IMR-90 (cell line): Measurements from ENCODE around the gene KIRREL1. TPM values are rescaled to one million over a fixed set of nuclear protein-coding genes. Genes with fewer than 3 reads are reported as not detected.

ENCODE experiments used
- ATAC-seq: fragments of 200-7000 bp; cut with Tn5 transposase; 2 replicates; pipeline ENCODE4 v1.9.1; 2020; ENCODE audit warnings: low read depth, mild to moderate bottlenecking, moderate library complexity
- BruUV-seq: library from RNA; stranded (reverse); fragments of 400-500 nt; replicated peaks from 2 replicates; lab custom pipeline; 2021; lab: Mats Ljungman, UMichigan
- CTCF ChIA-PET: fragments of 300-600 bp; formaldehyde crosslinking; extraction: SDS; loops from one replicate; lab custom pipeline; 2021; ENCODE audit warnings: antibody characterized with exemption; lab: Yijun Ruan, JAX
- POLR2A ChIA-PET: fragments of 300-600 bp; sonication (Branson Sonifier 250); formaldehyde crosslinking; loops from one replicate; lab custom pipeline; 2022; ENCODE audit warnings: antibody characterized with exemption; ENCODE audit not compliant: unreplicated experiment; lab: Charles Lee
- DNase-seq: peaks from one replicate; pipeline ENCODE4 v3.0.0; 2013
- H2AFZ ChIP-seq: replicated peaks from 2 replicates; pipeline ENCODE3; 2013; ENCODE audit warnings: low read length, mild to moderate bottlenecking; ENCODE audit not compliant: poor library complexity
- H2AK5ac ChIP-seq: 2 replicates; pipeline ENCODE4 v1.6.1; 2013; ENCODE audit warnings: low read depth, low read length, inconsistent platforms
- H2AK9ac ChIP-seq: replicated peaks from 2 replicates; pipeline ENCODE3; 2013; ENCODE audit warnings: mild to moderate bottlenecking, low read depth, low read length, moderate library complexity; ENCODE audit not compliant: poor library complexity
- H2BK120ac ChIP-seq: 2 replicates; pipeline ENCODE4 v1.6.1; 2013; ENCODE audit warnings: low read depth, low read length, inconsistent platforms
- H2BK15ac ChIP-seq: 3 replicates; pipeline ENCODE4 v1.6.1; 2013; ENCODE audit warnings: low read depth, low read length, inconsistent platforms
- H2BK20ac ChIP-seq: 2 replicates; pipeline ENCODE4 v1.6.1; 2013; ENCODE audit warnings: low read depth, mild to moderate bottlenecking, inconsistent platforms, low read length, moderate library complexity
- H2BK5ac ChIP-seq: 2 replicates; pipeline ENCODE4 v1.6.1; 2013; ENCODE audit warnings: mild to moderate bottlenecking, low read depth, low read length, inconsistent platforms; ENCODE audit not compliant: poor library complexity, severe bottlenecking
- H3K14ac ChIP-seq: replicated peaks from 2 replicates; pipeline ENCODE4 v1.6.1; 2013; ENCODE audit warnings: low read depth, low read length, inconsistent platforms
- H3K18ac ChIP-seq: 2 replicates; pipeline ENCODE4 v1.6.1; 2013; ENCODE audit warnings: low read depth, low read length, control low read depth
- H3K23ac ChIP-seq: 2 replicates; pipeline ENCODE4 v1.6.1; 2013; ENCODE audit warnings: low read depth, low read length, inconsistent platforms
- H3K27ac ChIP-seq: 2 replicates; pipeline ENCODE4 v1.5.1; 2013; ENCODE audit warnings: mild to moderate bottlenecking, control low read depth, low read length; ENCODE audit not compliant: insufficient read depth
- H3K27me3 ChIP-seq: 2 replicates; pipeline ENCODE4 v1.6.1; 2013; ENCODE audit warnings: low read length; ENCODE audit not compliant: control insufficient read depth, insufficient read depth
- H3K36me3 ChIP-seq: 2 replicates; pipeline ENCODE4 v1.6.1; 2013; ENCODE audit warnings: low read length, mixed read lengths; ENCODE audit not compliant: control insufficient read depth, insufficient read depth
- H3K4ac ChIP-seq: 2 replicates; pipeline ENCODE4 v1.6.1; 2013; ENCODE audit warnings: low read depth, low read length, inconsistent platforms
- H3K4me1 ChIP-seq: 2 replicates; pipeline ENCODE4 v1.6.1; 2013; ENCODE audit warnings: low read length, mixed read lengths; ENCODE audit not compliant: control insufficient read depth, insufficient read depth
- H3K4me2 ChIP-seq: 2 replicates; pipeline ENCODE4 v1.6.1; 2013; ENCODE audit warnings: low read depth, mild to moderate bottlenecking, control low read depth, low read length, moderate library complexity
- H3K4me3 ChIP-seq: 2 replicates; pipeline ENCODE4 v1.5.1; 2013; ENCODE audit warnings: low read depth, mild to moderate bottlenecking, control low read depth, low read length, moderate library complexity; ENCODE audit not compliant: insufficient read depth
- H3K56ac ChIP-seq: 2 replicates; pipeline ENCODE4 v1.6.1; 2013; ENCODE audit warnings: low read length, inconsistent platforms; ENCODE audit not compliant: insufficient read depth; ENCODE audit errors: extremely low read depth
- H3K79me1 ChIP-seq, 2 experiments: 2 replicates each; pipeline ENCODE4 v1.6.1; 2013; ENCODE audit warnings: low read length in 2 of 2, inconsistent platforms in 1 of 2, low read depth in 1 of 2
- H3K9ac ChIP-seq: 2 replicates; pipeline ENCODE4 v1.6.1; 2013; ENCODE audit warnings: low read depth, low read length, control low read depth
- H3K9me1 ChIP-seq: 2 replicates; pipeline ENCODE4 v1.6.1; 2013; ENCODE audit warnings: low read length, inconsistent platforms; ENCODE audit not compliant: insufficient read depth
- H3K9me3 ChIP-seq: 2 replicates; pipeline ENCODE4 v1.6.1; 2013; ENCODE audit warnings: low read length; ENCODE audit not compliant: control insufficient read depth, insufficient read depth
- H4K20me1 ChIP-seq: 2 replicates; pipeline ENCODE4 v1.6.1; 2013; ENCODE audit warnings: low read length, inconsistent platforms; ENCODE audit not compliant: insufficient read depth
- H4K5ac ChIP-seq: 2 replicates; pipeline ENCODE4 v1.6.1; 2013; ENCODE audit warnings: mild to moderate bottlenecking, low read depth, low read length, control low read depth
- H4K8ac ChIP-seq, 2 experiments: 2 replicates each; pipeline ENCODE4 v1.6.1; 2013; ENCODE audit warnings: low read depth in 2 of 2, low read length in 2 of 2, control low read depth in 1 of 2, inconsistent platforms in 1 of 2
- H4K91ac ChIP-seq: 2 replicates; pipeline ENCODE4 v1.6.1; 2013; ENCODE audit warnings: low read depth, low read length, inconsistent platforms; ENCODE audit not compliant: insufficient read depth
- BHLHE40 ChIP-seq: fragments of 150-350 bp; IDR thresholded peaks from 2 replicates; pipeline ENCODE4 v1.6.1; 2016; ENCODE audit warnings: mild to moderate bottlenecking, low read depth, low read length
- CEBPB ChIP-seq: IDR thresholded peaks from 2 replicates; pipeline ENCODE4 v1.6.1; 2012; ENCODE audit warnings: low read depth, low read length, improper control_type of control experiment
- CHD1 ChIP-seq: IDR thresholded peaks from 2 replicates; pipeline ENCODE4 v1.6.1; 2012; ENCODE audit warnings: low read depth, low read length, improper control_type of control experiment
- FOS ChIP-seq: fragments of 150-350 bp; IDR thresholded peaks from 2 replicates; pipeline ENCODE4 v1.6.1; 2016; ENCODE audit warnings: low read depth, low read length
- MAFK ChIP-seq: IDR thresholded peaks from 2 replicates; pipeline ENCODE4 v1.6.1; 2012; ENCODE audit warnings: low read depth, low read length, improper control_type of control experiment
- MAZ ChIP-seq: IDR thresholded peaks from 2 replicates; pipeline ENCODE4 v1.6.1; 2012; ENCODE audit warnings: low read depth, mild to moderate bottlenecking, low read length, improper control_type of control experiment, moderate library complexity, borderline replicate concordance
- MXI1 ChIP-seq: IDR thresholded peaks from 2 replicates; pipeline ENCODE4 v1.6.1; 2012; ENCODE audit warnings: low read depth, mild to moderate bottlenecking, low read length, moderate library complexity, borderline replicate concordance
- NFE2L2 ChIP-seq: fragments of 150-350 bp; IDR thresholded peaks from 2 replicates; pipeline ENCODE4 v1.6.1; 2016; ENCODE audit warnings: low read depth, mild to moderate bottlenecking, low read length
- POLR2A ChIP-seq: IDR thresholded peaks from 2 replicates; pipeline ENCODE4 v1.6.1; 2012; ENCODE audit warnings: mild to moderate bottlenecking, low read depth, low read length
- RAD21 ChIP-seq: IDR thresholded peaks from 2 replicates; pipeline ENCODE4 v1.6.1; 2012; ENCODE audit warnings: low read length, improper control_type of control experiment
- RCOR1 ChIP-seq: IDR thresholded peaks from 2 replicates; pipeline ENCODE4 v1.6.1; 2012; ENCODE audit warnings: mild to moderate bottlenecking, low read length, improper control_type of control experiment; ENCODE audit not compliant: insufficient replicate concordance
- RFX5 ChIP-seq: IDR thresholded peaks from 2 replicates; pipeline ENCODE4 v1.8.0; 2012; ENCODE audit warnings: low read depth, mild to moderate bottlenecking, low read length, moderate library complexity
- SMC3 ChIP-seq: fragments of 150-350 bp; IDR thresholded peaks from 2 replicates; pipeline ENCODE4 v1.6.1; 2016; ENCODE audit warnings: low read depth, mild to moderate bottlenecking, antibody characterized with exemption, low read length, moderate library complexity
- WGBS, 2 experiments: methylation state at CpG; one replicate each; pipeline versions ENCODE4 v1.1.5 to v1.1.7; 2013; ENCODE audit warnings: missing lambda C conversion rate in 2 of 2; ENCODE audit not compliant: insufficient read length in 1 of 2; ENCODE audit errors: extremely low coverage in 2 of 2; 5-methylcytosine and 5-hydroxymethylcytosine counted together
- dilution Hi-C: fragments of 300-500 bp; cut with HindIII; formaldehyde crosslinking; loops from one replicate; pipeline ENCODE4 v1.14.3; 2018; ENCODE audit warnings: low sequenced_read_pairs; ENCODE audit not compliant: unreplicated experiment
- in situ Hi-C: fragments of 300-500 bp; cut with MboI; formaldehyde crosslinking; loops from 3 replicates; pipeline ENCODE4 v1.14.3; 2019; ENCODE audit warnings: low sequenced_read_pairs, inconsistent platforms, mixed read lengths
- intact Hi-C: fragments of 100-400 bp; cut with micrococcal nuclease; formaldehyde crosslinking; loops from 2 replicates; pipeline ENCODE4 v1.10.0; 2022
- polyA plus RNA-seq, 3 experiments: library from polyadenylated mRNA; depleted of rRNA; stranded (reverse); fragments of >200 nt; gene quantifications; 2 replicates each; pipeline ENCODE4 v1.2.3, GENCODE V29; 2012; ENCODE audit warnings: low replicate concordance in 1 of 3
- total RNA-seq: library from RNA; depleted of rRNA; stranded (reverse); fragments of >200 nt; gene quantifications from 2 replicates; pipeline ENCODE4 v1.2.3, GENCODE V29; 2012
- TF ChIP-seq, protein P1 (sequence below): conservative IDR thresholded peaks from 2 replicates; pipeline ENCODE4 v1.5.1; 2012; ENCODE audit warnings: mild to moderate bottlenecking, low read depth, low read length, improper control_type of control experiment
- TF ChIP-seq, protein P2 (sequence below): fragments of 150-350 bp; IDR thresholded peaks from 2 replicates; pipeline ENCODE4 v1.6.1; 2016; ENCODE audit warnings: low read depth, mild to moderate bottlenecking, low read length, moderate library complexity, borderline replicate concordance
- TF ChIP-seq, protein P3 (sequence below): fragments of 150-350 bp; IDR thresholded peaks from 2 replicates; pipeline ENCODE4 v1.6.1; 2017; ENCODE audit warnings: mild to moderate bottlenecking, antibody characterized with exemption, low read length, low read depth

The KIRREL1 gene
- total and polyA plus RNA-seq, 2 of the 4 experiments (the other 2 are of a cell fraction): 58.1 to 64.7 TPM

DNA sequence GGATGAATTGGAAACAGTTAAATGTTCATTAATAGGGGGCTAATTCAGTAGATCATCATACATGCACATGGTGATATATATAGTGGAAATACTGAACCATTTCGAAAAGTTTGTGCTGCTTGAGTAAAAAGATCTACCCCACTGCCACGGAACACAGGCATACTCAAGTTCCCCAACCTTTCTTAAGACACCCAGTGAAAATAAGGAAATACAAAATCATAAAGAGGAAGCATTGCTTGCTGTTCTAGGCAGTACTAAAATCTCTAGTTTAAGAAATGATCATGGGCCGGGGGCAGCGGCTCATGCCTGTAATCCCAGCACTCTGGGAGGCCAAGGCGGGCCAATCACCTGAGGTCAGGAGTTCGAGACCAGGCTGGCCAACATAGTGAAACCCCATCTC, 37.6 kb upstream of the KIRREL1 start:
- Histone ChIP-seq H3K9ac (no peak overlapping the region), H4K8ac (no peak overlapping the region), H3K9me1 (no peaks in the 10 kb centered on the region), H3K4me3 (no peak overlapping the region), H3K79me1 (no peaks in the 10 kb centered on the region), H4K91ac (no peak overlapping the region), H2AK5ac (no peak overlapping the region), H3K18ac (no peak overlapping the region), H4K20me1 (no peaks in the 10 kb centered on the region), H2BK5ac (no peak overlapping the region), H3K27ac (no peak overlapping the region), H2BK15ac (no peak overlapping the region), H3K9me3 (no peaks in the 10 kb centered on the region), H2AK9ac (no peak overlapping the region), H2BK120ac (no peak overlapping the region), H3K14ac (no peak overlapping the region), H4K5ac (no peak overlapping the region), H2AFZ (no peak overlapping the region), H3K27me3 (peaks cover 43% of the 10 kb centered on the region), H3K56ac (no peak overlapping the region), H2BK20ac (no peak overlapping the region), H3K36me3 (no peaks in the 10 kb centered on the region), H3K4ac (no peak overlapping the region), H3K23ac (no peak overlapping the region), H3K4me2 (no peak overlapping the region), H3K4me1 (no peaks in the 10 kb centered on the region)
- BruUV-seq: no TSS peak
- WGBS, 2 experiments: no CpG with 5 or more reads among the region's 6 CpGs
- no peak for DNase-seq
- ChIA-PET POLR2A (no interaction called here), CTCF (no interaction called here)
- in situ Hi-C loops (no loop called here), dilution Hi-C loops (loop anchor here (25.0 kb wide), 1 partner anchor 181 kb away; a partner anchor contains a TSS), intact Hi-C loops (no loop called here)
- TF ChIP-seq CEBPB (no peak), MXI1 (no peak), MAFK (no peak), SMC3 (no peak), RFX5 (no peak), NFE2L2 (no peak), CHD1 (no peak), POLR2A (no peak), MAZ (no peak), RAD21 (no peak), RCOR1 (no peak), BHLHE40 (no peak), FOS (no peak)
- TF ChIP-seq, protein P1, sequence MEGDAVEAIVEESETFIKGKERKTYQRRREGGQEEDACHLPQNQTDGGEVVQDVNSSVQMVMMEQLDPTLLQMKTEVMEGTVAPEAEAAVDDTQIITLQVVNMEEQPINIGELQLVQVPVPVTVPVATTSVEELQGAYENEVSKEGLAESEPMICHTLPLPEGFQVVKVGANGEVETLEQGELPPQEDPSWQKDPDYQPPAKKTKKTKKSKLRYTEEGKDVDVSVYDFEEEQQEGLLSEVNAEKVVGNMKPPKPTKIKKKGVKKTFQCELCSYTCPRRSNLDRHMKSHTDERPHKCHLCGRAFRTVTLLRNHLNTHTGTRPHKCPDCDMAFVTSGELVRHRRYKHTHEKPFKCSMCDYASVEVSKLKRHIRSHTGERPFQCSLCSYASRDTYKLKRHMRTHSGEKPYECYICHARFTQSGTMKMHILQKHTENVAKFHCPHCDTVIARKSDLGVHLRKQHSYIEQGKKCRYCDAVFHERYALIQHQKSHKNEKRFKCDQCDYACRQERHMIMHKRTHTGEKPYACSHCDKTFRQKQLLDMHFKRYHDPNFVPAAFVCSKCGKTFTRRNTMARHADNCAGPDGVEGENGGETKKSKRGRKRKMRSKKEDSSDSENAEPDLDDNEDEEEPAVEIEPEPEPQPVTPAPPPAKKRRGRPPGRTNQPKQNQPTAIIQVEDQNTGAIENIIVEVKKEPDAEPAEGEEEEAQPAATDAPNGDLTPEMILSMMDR: no peak
- TF ChIP-seq, protein P2, sequence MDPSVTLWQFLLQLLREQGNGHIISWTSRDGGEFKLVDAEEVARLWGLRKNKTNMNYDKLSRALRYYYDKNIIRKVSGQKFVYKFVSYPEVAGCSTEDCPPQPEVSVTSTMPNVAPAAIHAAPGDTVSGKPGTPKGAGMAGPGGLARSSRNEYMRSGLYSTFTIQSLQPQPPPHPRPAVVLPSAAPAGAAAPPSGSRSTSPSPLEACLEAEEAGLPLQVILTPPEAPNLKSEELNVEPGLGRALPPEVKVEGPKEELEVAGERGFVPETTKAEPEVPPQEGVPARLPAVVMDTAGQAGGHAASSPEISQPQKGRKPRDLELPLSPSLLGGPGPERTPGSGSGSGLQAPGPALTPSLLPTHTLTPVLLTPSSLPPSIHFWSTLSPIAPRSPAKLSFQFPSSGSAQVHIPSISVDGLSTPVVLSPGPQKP: no peak
- TF ChIP-seq, protein P3, sequence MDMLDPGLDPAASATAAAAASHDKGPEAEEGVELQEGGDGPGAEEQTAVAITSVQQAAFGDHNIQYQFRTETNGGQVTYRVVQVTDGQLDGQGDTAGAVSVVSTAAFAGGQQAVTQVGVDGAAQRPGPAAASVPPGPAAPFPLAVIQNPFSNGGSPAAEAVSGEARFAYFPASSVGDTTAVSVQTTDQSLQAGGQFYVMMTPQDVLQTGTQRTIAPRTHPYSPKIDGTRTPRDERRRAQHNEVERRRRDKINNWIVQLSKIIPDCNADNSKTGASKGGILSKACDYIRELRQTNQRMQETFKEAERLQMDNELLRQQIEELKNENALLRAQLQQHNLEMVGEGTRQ: no peak
- ATAC-seq: no peak
